C4-2B (cell line): ENCODE results near the gene PAPSS1.

Experiments
- ZFX ChIP-seq: fragments of 450-650 bp; IDR thresholded peaks from 2 replicates; pipeline ENCODE4 v1.6.1; 2017
- TF ChIP-seq, protein P1 (sequence below): fragments of 450-650 bp; conservative IDR thresholded peaks from 2 replicates; pipeline ENCODE4 v1.5.1; 2017; ENCODE audit warnings: mild to moderate bottlenecking

DNA sequence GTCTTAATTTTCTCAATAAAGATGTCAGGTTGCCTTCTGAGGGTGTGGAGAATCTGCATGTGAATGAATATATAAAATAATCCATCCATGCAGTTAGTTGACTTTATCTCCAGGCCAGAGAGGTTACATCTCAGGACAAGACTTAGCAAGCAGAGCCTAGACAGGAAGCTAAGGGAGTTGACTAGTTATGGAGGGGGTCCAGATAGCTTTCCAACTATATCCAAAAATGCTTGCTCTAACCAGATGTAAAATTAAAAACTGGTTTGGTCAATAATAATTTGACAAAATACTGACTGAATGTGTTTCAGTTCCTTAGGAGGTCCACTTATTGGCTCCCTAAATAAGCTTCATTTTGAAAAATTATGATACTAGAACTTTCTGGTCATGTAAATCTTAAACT, 101.4 kb downstream of the PAPSS1 start:
- TF ChIP-seq, protein P1, sequence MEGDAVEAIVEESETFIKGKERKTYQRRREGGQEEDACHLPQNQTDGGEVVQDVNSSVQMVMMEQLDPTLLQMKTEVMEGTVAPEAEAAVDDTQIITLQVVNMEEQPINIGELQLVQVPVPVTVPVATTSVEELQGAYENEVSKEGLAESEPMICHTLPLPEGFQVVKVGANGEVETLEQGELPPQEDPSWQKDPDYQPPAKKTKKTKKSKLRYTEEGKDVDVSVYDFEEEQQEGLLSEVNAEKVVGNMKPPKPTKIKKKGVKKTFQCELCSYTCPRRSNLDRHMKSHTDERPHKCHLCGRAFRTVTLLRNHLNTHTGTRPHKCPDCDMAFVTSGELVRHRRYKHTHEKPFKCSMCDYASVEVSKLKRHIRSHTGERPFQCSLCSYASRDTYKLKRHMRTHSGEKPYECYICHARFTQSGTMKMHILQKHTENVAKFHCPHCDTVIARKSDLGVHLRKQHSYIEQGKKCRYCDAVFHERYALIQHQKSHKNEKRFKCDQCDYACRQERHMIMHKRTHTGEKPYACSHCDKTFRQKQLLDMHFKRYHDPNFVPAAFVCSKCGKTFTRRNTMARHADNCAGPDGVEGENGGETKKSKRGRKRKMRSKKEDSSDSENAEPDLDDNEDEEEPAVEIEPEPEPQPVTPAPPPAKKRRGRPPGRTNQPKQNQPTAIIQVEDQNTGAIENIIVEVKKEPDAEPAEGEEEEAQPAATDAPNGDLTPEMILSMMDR: no peak
- TF ChIP-seq ZFX: no peak
